Effector CD8-positive, alpha-beta T cell (primary cell): Measurements from ENCODE around the gene LHPP.
A peak's percentile ranks its signal among the peaks of the same experiment; 100 is the strongest.

Experiments
- DNase-seq: peaks from one replicate; lab custom pipeline; 2025; lab: John Stamatoyannopoulos, UW

Gene LHPP

DNA sequence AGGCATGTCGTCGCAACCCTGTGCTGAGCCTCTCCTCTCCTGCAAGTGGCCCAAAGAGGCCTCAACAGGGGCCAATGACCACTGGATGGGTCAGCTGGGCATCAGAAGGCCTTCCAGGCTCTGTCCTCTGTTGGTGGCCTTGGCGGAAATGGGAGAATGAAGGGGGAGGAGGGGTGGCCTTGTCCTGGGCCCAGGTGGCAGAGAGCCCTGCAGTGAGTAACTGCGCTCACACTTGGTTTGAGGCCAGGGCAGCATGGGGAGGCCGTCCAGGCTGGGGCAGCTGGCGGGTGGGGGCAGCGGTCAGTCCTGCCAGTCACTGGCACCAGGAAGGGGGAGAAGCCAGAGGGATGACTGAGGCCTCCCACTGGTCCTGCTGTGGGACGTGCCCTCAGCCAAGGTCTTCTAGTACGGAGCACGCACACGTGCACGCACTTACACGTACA lies 59.8 kb downstream of the LHPP start:
- DNase-seq: no peak

DNA sequence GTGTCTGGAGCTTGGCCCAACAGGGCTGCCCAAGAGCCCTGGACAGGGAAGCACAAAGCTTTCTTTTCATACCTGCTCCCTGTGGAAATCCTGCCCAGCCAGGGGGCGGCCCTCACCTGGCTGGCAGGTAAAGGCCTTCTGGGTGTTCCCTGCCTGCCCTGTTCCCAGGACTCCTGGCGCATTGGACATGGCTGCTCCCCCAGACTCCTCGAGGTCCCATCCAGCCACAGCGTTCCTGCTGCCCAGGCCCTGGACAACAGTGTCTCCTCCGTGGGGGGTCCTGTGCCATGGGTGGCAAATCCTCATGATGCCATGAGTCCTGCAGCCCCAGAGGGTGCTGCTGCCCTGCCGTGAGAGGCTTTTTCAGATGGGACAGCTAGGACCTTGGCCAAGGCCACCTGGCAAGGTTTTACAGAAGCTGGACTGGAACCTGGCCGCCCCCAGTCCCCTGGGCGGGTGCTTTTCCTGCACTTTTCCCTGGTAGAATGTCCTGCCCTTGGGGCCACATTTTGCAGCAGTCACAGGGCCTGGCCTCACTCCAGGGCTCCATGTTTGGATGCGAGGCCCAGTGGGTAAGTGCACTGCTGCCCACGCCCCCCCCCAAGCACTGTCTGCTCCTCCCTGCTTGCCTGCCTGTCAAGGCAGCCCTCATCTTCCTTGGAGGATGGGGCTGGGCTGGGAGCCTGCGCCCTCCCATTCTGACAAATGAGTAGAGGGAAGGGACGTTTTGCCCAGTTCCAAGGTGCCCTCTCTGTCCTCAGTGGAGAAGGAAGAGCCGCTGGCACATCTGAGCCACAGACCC lies 60.7 kb downstream of the LHPP start:
- DNase-seq: no peak

DNA sequence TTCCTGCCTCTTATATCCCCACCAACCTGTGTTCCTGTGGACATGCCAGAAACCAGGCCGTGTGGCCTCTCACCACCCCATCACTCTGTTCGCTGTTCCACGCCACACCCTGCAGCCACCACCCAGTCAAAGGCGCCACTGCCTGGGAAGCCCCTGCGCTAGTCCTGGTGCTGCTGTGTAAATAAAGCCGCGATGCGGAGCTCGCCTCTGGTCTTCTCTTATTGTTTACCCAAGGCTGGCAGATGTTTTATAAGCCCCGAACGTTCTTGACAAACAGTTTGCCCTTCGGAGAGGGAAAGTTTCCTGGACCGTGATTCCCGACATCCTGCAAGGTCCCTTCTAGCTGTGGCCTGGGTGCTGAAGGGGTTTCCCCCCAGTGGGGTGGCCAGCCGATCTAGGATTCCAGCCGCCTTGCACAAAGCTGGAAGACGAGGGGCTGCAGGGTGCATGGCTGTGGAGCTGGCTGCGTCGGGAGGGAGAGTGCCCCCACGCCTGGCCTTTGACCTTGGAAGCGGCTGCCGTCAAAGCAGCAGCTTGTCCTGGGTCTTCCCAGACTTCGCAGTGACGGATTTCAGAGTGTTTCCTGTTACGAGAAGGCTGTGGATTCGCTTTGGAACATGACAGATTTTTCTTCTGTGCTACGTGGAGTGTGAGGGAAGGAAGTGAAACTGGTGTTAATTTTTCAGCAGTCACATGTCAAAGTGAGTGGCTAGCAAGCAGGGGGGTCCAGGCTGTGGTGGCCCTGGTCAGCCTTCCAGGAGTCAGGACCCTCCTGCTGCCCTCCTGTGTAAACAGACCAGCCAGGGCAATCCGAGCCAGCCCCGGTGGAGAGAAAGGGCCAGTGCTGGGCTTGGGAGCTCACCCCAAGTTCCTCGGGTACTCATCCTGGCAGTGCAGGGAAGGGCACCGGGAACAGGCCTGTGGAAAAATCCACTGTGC lies 61.6 kb downstream of the LHPP start:
- no peak for DNase-seq

DNA sequence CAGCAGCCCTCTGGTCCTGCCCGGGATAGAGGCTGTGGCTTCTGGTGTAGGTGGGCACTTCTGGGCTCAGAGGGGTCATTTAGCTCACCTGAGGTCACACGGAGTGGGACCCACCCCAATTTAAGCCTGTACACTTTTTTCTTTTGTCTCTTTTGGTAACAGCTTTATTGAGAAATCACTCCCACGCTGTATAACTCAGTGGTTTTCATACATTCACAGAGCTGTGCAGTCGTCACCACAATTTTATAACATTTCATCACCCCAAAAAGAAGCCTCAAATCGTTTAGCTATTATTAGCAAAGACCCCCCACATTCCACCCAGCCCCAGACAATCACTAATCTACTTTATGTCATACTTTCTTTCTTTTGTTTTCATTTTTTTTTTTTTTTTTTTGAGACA lies 62.3 kb downstream of the LHPP start:
- DNase-seq: no peak

DNA sequence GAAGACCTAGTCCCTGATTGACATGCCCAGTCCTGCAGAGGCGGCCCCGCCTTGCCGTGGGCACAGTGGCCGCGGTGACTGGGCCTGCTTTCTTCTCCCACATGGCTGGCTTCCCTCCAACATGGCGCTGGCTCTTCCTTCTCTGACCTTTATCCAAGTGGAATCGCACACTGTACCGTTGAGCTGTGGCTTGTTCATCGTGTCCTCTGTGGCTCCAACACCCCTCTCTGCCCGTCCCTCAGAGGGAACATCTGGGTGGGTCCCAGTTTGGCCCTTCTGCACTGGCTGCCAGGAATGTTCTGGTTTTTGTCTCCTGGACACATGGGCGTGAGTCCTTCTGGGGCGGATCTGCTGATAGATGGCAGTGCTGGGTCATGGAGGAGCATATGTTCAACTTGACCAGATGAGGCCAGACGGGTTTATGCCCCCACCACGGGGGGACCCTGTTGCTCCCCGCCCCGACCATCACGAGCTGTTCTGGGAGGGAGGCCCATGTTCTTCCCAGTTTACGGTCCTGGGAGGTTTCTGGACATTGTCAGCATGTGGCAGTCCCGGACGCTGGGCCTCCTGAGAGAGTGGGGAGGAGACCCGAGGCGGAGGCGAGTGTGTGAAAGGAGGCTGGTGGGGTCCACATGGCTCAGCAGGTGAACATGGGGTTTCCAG lies 63.5 kb downstream of the LHPP start:
- DNase-seq: no peak

DNA sequence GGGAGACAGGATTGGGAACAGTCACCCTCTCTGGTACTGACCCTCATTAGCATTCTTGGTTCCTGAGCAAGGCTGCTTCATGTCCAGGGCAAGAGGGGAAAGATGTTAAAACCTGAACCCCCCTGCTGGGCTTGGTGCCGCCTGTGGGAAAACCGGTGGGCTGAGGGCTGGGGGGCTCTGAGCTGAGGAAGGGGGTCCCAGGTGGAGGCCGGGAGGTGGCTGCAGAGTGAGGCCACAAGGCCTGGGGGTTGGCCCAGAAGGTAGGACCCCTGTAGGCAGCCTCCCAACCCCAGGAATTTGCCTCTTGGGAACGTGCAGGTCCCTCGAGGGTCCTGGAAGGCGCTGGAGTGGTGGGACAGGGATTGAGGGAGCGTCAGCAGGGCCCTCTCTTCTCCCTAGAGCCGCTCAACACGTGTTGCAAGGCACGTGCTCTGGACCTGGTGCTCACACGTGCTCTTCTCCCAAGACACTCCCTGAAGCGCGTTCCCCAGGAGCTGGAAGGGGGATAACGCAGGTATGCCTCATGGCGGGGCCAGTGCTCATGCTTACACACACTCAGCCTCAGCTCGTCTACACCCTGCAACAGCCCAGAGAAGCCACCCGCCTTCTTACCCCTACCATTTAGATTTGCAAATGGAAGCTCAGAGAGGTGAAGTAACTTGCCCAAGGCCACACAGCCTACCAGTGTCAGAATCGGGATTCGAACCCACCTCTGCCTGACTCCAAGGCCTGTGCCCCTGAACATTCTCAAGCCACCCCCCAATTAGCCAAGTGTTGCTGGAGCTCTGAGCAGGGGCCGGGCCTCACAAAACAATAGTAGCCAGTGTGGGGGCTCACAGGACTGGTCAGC lies 64.4 kb downstream of the LHPP start:
- no peak for DNase-seq

DNA sequence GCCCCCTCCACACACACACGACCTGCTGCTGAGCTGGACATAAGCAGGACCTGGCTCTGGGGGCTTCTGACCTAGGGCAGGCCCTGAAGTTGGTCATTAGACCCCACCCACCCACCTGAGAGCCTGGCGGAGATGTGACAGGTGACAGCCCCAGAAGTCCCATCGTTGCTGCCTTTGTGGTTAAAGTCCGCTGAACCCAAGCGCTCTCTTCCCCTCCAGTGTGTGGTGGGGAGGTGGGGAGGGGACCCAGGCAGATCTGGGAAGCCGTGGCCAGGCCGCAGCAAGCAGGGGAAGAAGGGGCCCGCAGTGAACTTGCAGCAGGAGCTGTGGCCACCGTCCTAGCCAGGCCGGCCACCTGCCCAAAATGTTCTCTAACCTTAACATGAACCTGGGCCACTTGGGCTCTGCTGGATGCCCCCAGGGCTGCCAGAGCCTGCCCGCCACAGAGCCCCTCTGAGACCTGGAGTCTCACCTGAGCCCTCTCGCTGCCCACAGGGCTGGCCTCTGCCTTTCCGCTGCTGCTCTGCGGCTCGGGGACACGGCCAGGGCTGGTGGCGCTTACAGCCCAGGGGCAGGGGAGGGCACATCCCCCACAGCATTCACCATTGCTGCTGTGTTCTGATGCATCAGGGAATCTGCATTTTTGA lies 65.1 kb downstream of the LHPP start:
- no peak for DNase-seq

DNA sequence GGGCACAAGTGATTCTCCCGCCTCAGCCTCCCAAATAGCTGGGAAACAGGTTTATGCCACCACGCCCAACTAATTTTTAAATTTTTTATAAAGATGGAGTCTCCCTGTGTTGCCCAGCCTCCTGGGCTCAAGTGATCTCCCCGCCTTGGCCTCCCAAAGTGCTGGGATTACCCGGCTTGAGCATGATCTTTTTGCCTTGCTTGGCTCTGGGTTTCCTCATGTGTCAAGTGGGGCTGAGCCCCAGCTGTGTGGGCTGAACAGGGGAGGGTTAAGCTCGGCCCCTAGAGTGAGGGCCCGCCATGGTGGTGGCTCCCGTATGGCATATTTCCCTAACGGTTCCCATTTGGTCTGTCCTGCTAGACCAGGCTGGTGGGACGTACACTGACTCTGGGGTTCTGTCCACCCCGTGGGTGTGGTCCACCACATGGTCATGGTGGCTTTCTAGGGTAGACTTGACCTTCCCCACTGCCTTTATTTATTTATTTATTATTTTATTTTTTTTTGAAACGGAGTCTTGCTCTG lies 66.3 kb downstream of the LHPP start:
- no peak for DNase-seq

DNA sequence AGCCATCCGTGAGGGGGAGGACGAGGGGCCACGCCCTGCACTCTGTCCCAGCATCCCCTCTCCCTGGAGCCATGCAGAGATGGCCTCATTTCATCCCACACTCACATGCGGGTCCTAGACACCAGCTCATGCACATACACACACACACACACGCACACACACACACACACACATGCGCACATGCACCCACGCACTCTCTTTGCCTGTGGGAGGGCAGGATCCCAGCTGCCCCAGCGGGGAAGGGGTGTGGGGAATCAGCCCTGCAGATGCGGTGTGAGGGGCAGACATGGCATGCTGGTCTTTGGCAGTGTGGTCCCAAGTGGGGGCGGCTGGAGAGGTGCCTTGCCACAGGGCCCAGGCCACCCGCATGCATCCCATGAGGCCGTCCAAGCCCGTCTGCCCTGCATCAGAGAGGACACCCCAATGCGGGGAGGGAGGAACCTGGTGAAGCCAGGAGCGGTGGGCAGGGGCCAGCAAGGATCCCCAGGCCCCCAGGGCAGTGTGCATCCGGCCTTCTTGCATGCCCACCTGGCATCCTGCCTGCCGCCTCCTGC lies 68.1 kb downstream of the LHPP start:
- no peak for DNase-seq

DNA sequence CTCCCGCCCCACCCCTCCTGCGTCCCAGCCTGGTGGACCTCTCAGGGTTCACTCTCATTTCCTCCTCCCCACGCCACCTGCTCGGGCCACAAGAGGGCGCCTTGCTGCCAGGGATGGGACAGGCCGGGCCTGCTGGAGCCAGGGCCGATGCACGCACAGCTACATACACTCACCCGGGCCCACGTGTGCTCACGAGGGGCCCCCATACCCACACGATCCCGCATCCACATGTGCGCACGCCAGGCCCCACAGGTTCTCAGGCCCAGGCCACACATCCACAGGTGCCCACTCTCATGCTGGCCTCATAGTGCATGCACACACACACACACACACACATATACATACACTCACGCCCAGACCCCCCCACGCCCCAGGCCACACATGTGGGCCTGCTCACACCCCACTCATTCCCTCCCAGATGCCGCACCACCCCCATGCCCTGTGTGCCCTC lies 68.6 kb downstream of the LHPP start:
- DNase-seq: peak; percentile 78

DNA sequence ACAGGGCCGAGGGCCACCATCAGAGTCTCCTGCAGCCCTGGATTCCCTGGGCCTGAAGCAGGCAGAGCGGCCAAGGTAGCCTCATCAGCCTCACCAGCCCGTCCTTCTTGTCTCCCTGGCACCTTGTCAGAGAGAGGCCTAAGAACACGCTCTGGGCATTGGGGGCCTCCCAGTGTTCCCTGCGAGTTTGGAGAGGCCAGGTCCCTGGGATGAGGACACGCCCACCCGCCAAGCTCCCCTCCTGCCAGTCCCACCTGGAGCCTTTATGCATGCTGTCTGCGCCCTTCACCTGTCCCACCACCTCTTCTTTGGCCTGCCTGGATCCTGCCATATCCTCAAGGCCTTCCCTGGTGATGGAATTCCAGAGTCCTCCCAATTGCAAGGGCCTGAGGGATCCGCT lies 69.2 kb downstream of the LHPP start:
- DNase-seq: no peak

DNA sequence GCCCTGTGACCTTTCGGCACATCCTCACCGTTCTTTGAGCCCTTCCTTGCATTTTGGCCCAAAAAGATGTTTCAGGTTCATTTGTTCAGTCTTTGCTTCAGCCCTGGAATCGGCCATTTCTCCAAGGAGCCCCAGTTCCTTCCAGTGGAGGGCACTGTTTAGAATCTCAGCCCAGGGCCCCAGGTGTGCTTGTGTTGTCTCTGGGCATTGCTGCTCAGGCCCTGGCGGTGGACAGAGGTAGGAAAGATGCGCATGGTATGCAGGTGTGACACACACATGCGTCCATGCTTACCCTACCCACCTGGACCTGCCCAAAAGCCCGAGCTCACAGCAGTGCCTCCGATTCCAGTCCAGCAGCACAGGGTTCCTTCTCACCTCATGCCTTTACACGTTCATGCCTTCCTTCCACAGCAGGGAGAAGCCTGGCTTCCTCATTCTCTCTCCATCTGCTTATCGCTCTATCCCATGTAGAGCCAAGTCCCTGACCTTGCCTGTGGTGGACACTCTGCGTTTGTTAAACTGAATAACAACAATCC lies 70.6 kb downstream of the LHPP start:
- no peak for DNase-seq

DNA sequence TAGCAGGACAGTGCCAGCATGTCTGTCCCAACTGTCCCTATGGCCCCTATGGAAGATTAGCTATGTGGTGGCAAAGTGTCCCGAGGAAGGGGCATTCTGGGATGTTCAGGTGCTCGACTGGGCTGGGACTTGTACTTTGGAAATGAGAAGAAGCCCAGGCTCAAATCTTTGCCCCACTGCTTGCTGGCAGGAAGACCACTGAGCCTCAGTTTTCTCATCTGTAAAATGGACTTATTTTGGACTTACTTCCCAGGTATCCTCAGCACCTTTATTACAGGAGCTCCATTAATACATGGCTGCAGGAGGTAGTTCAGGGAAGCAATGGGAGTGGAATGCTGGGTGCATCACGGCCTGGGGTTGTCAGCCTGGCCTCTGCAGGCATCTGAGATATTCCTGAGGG lies 71.2 kb downstream of the LHPP start:
- no peak for DNase-seq

DNA sequence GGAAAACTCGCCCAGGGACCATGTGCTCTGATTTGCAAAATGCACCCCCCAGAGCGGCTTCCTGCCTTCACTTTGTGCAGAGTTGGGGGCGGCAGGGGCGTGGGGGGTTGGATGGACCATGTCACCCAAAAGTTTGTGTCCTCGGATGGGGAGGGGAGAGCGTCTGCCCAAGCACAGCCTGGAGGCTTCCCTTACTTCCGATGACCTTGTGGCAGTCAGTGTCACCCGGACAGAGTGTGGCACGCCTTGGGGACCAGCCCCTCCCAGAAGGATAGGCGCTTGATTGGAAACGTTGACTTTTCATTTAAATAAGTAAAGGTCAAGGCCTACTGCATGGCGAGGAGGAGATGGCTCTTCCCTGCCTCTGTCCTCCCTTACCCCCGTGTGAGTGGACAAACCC lies 71.6 kb downstream of the LHPP start:
- DNase-seq: no peak

DNA sequence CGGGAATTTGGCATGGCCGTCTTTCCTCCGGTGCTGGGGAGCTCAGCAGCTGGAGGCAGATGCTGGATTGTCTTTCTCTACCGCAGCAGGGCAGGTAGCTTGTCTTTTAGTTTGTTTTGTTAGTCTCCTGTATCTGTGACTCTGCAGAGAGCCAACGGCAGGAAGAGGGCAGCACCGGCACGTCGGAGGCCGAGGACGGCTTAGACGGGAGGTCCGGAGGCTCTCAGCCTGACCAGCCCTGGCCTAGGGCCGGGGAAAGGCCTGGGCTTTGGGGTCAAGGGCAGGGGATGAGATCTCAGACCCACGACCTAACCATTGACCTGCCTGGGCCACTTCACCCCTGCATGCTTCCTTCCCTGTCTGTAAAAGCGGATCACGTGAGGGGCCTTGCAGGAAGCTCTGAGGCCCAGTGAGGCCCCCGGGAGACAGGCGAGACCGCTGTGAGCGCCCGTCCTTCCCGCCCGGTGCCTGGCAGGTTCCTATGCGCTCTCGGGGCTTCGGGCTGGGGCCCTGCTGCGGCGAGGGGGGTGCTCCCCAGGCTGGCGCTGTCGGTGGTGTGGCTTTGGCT lies 72.7 kb downstream of the LHPP start:
- no peak for DNase-seq

DNA sequence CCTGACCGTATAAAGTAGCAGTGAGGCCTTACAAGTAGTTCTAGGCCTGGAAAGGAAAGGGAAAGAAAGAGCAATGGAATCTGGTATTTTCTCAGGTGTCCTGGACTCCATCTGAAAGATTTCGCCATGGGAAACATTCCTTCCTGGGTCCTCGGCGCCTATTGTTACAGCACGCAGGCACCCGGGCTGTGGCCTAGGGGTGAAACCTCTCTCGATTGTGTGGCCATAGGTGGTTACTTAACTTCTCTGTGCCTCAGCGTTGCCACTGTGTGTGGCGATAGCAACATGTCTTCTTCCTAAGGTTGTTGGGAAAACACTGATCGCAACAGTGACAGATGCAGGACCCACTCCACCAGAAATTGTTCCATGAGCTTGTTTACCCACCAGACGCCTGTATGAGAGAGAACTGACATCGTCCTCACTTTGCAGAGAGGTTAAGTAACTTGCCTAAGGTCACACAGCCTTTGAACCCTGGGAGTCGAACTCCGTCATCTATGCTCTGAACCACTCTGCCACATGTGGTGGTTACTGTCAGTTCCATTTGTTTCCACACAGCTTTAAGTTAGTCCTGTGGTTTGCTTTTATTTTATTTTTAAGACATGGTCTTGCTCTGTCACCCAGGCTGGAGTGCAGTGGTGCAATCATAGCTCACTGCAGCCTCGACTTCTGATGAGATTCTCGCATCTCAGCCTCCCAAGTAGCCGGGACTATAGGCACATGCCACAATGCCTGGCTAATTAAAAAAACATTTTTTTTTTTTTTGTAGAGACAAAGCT lies 73.4 kb downstream of the LHPP start:
- DNase-seq: no peak

DNA sequence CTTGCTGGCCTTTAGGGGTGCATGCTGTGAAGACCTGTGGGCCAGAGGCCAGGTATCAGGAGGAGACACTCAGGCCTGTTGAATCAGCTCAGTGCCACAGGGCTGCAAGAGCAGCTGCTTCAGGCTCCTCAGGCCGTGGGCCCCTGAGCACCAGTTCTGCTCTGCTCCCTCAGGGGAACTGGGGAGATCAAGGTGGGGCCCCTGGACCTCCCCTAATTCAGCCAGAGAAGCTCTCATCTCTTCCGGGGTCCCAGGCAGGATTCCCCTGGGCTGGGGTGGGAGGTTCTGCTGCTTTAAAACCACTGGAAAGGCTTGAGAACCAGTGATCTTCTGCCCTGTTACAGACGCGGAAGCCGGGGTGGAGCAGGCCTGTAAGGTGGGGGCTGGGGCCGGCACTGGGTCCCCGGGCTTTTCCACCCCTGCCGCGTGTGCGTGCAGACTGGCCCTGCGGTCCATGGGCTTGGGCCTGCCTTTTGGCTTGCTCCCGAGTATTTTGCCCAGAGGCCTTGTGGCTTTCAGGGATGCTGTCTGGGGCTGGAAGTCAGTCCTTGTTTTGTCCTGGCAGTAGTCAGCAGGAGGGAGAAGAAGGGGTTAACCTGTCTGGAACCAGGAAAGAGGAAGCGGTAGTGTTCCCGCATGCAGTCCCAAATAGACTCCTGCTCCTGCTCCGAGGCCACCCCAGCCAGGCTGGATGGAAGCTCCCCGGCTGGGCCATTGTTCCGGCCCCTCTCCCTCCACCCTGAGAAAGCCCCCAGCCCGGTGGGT lies 74.3 kb downstream of the LHPP start:
- no peak for DNase-seq

DNA sequence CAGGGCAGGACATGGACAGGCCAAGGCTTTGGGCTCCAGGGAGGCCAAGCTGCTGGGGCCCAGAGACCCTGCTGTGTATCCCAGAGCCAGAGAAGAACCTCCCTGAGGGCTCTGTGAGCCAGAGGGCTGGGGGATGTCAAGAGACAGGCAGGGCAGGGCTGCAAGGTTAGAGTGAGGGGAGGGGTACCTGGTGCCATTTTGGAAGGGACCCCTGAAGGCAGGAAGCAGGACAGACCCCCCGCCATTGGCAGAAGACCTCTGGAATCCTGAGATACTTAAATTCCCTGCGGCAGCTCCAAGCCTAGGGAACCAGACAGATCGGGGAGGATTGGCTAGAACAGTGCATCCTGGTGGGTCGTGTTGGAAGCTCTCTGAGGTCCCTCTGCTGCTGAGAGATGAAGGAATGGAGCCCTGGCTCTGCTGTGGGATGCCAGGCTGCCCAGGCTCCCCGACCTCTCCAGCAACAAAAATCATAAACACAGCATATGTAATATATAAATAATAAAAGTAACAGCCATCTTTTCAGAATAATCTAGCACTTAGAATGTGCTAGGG lies 75.0 kb downstream of the LHPP start:
- DNase-seq: no peak
